Liver (tissue), 9 donors: ENCODE measurements around the gene SDF2L1. TPM values are rescaled to one million over a fixed set of nuclear protein-coding genes. Genes with fewer than 3 reads are reported as not detected.
"Not testable (repeated sequence)": the region's sequence is repeated elsewhere in the genome, so short reads cannot be mapped to it uniquely, and the experiment has no call there.

Experiments
- DNase-seq: peaks from one replicate; pipeline ENCODE4 v3.0.0-alpha.2; 2017; ENCODE audit warnings: low spot score
- H3K27ac ChIP-seq, 2 donors: one replicate each; pipeline ENCODE4 v1.7.0; 2013; ENCODE audit warnings: inconsistent platforms in 2 of 2, low read length in 2 of 2, control low read depth in 1 of 2, low read depth in 1 of 2, mild to moderate bottlenecking in 1 of 2
- H3K27me3 ChIP-seq, 4 donors: one replicate each; pipeline versions ENCODE4 v1.6.1 to v1.7.0; 2013; ENCODE audit warnings: low read length in 3 of 4, inconsistent platforms in 1 of 4, mild to moderate bottlenecking in 1 of 4, moderate library complexity in 1 of 4; ENCODE audit not compliant: control insufficient read depth in 4 of 4, insufficient read depth in 4 of 4
- H3K36me3 ChIP-seq, 4 donors: one replicate each; pipeline versions ENCODE4 v1.6.1 to v1.7.0; 2013; ENCODE audit warnings: low read length in 3 of 4, mild to moderate bottlenecking in 3 of 4, low read depth in 1 of 4, moderate library complexity in 1 of 4; ENCODE audit not compliant: control insufficient read depth in 4 of 4, insufficient read depth in 3 of 4
- H3K4me1 ChIP-seq, 4 donors: one replicate each; pipeline versions ENCODE4 v1.6.1 to v1.7.0; 2013; ENCODE audit warnings: low read length in 3 of 4, mild to moderate bottlenecking in 3 of 4, moderate library complexity in 1 of 4; ENCODE audit not compliant: control insufficient read depth in 4 of 4, insufficient read depth in 4 of 4
- H3K4me3 ChIP-seq, 3 donors: one replicate each; pipeline versions ENCODE4 v1.6.1 to v1.7.0; 2013; ENCODE audit warnings: low read length in 3 of 3, control low read depth in 1 of 3, low read depth in 1 of 3, mild to moderate bottlenecking in 1 of 3
- H3K9ac ChIP-seq, 2 donors: one replicate each; pipeline ENCODE4 v1.7.0; 2013; ENCODE audit warnings: low read length in 2 of 2, mild to moderate bottlenecking in 2 of 2, moderate library complexity in 2 of 2, control low read depth in 1 of 2, low read depth in 1 of 2
- H3K9me3 ChIP-seq, 4 donors: one replicate each; pipeline versions ENCODE4 v1.6.1 to v1.7.0; 2013; ENCODE audit warnings: low read length in 3 of 4; ENCODE audit not compliant: control insufficient read depth in 4 of 4
- CTCF ChIP-seq: fragments of 150-350 bp; IDR thresholded peaks from 2 replicates; pipeline ENCODE4 v1.5.1; 2017; ENCODE audit warnings: improper control_type of control experiment, low read depth, low read length; ENCODE audit not compliant: missing input control
- EGR1 ChIP-seq, 2 donors: IDR thresholded peaks; 2 replicates each; pipeline ENCODE4 v1.6.1; 2016 to 2018; ENCODE audit warnings: antibody characterized with exemption in 2 of 2, low read depth in 2 of 2
- FOXA1 ChIP-seq: IDR thresholded peaks from 2 replicates; pipeline ENCODE4 v1.6.1; 2016; ENCODE audit warnings: antibody characterized with exemption
- HNF4A ChIP-seq, 2 donors: conservative IDR thresholded peaks; 2 replicates each; pipeline ENCODE4 v1.6.1; 2016; ENCODE audit warnings: antibody characterized with exemption in 2 of 2, mild to moderate bottlenecking in 2 of 2
- JUND ChIP-seq, 2 donors: IDR thresholded peaks; 2 replicates each; pipeline ENCODE4 v1.6.1; 2016; ENCODE audit warnings: antibody characterized with exemption in 2 of 2
- MAX ChIP-seq: IDR thresholded peaks from 2 replicates; pipeline ENCODE4 v1.6.1; 2016; ENCODE audit warnings: antibody characterized with exemption
- RAD21 ChIP-seq, 2 donors: IDR thresholded peaks; 2 replicates each; pipeline ENCODE4 v1.6.1; 2016; ENCODE audit warnings: antibody characterized with exemption in 2 of 2, mild to moderate bottlenecking in 2 of 2
- REST ChIP-seq: IDR thresholded peaks from 2 replicates; pipeline ENCODE4 v1.6.1; 2016; ENCODE audit warnings: antibody characterized with exemption, mild to moderate bottlenecking
- SP1 ChIP-seq: IDR thresholded peaks from 2 replicates; pipeline ENCODE4 v1.6.1; 2018; ENCODE audit warnings: antibody characterized with exemption, mild to moderate bottlenecking
- TAF1 ChIP-seq: conservative IDR thresholded peaks from 2 replicates; pipeline ENCODE4 v1.6.1; 2016; ENCODE audit warnings: antibody characterized with exemption, mild to moderate bottlenecking
- WGBS: extraction: QIAGEN DNeasy Blood & Tissue Kit; methylation state at CpG from one replicate; pipeline ENCODE4 v1.1.7; 2013; 5-methylcytosine and 5-hydroxymethylcytosine counted together
- polyA plus RNA-seq, 2 donors: library from polyadenylated mRNA; stranded (reverse) in 1 of 2; unstranded in 1 of 2; fragments of 200-250 nt in 1 of 2; fragments of >200 nt in 1 of 2; fragmentation: Nextera tagmentation in 1 of 2; extraction: Ambion mirVana in 1 of 2; gene quantifications; one replicate each; pipeline versions ENCODE4 v1.2.1 to v1.2.3, GENCODE V29; 2013 to 2015
- total RNA-seq, 2 donors: library from RNA; depleted of rRNA; stranded (reverse); fragments of >200 nt; gene quantifications; one replicate each; pipeline ENCODE4 v1.2.3, GENCODE V29; 2014
- donor health status: healthy.
- donor health status: healthy.
- donor health status: healthy.
- donor health status: healthy.
- donor health status: healthy.

Gene SDF2L1
- total and polyA plus RNA-seq, 4 donors: 36.3 to 173 (median 82.9) TPM

- TF ChIP-seq MAX (no peak), FOXA1 (no peak), SP1 (no peak), JUND (IDR thresholded peaks at IDR 0.05) (no peak), HNF4A (conservative IDR thresholded peaks at IDR 0.05) (no peak)
- Histone ChIP-seq H3K9me3 (no peaks in the 10 kb centered on the region), H3K27ac (no peak overlapping the region), H3K36me3 (peaks cover 3 to 30% (median 20%) of the 10 kb centered on the region in 4 donors), H3K4me1 (no peaks in the 10 kb centered on the region), H3K9ac (no peak overlapping the region), H3K4me3 (no peak overlapping the region), H3K27me3 (no peaks in the 10 kb centered on the region)
- DNase-seq: no peak
- WGBS: 78% methylated on average over 4 of the region's 4 CpGs
Measured at GRCh38 chr22:21615731-21616130, 26.4 kb upstream of the SDF2L1 start.

- not testable (repeated sequence) for H3K4me1 ChIP-seq, H3K4me3 ChIP-seq, H3K9me3 ChIP-seq, DNase-seq, H3K9ac ChIP-seq, H3K27me3 ChIP-seq, H3K27ac ChIP-seq
- 98% methylated on average over 6 of the region's 6 CpGs for WGBS
- peaks cover 5 to 19% (median 8%) of the 10 kb centered on the region in 4 donors for H3K36me3 ChIP-seq
Measured at GRCh38 chr22:21617337-21617736, 24.8 kb upstream of the SDF2L1 start.

- no peak for TF ChIP-seq CTCF
- no peak for TF ChIP-seq RAD21 (IDR thresholded peaks at IDR 0.05)
- no peak for TF ChIP-seq EGR1 (IDR thresholded peaks at IDR 0.05; ENCODE audit: low read depth in 2 of 2)
- no peak for TF ChIP-seq HNF4A (conservative IDR thresholded peaks at IDR 0.05)
- no peak for TF ChIP-seq TAF1
- TF ChIP-seq REST: no peak
- Histone ChIP-seq H3K9me3 (no peaks in the 10 kb centered on the region), H3K27ac (no peak overlapping the region), H3K27me3 (no peaks in the 10 kb centered on the region), H3K4me1 (peaks cover 0 to 19% (median 15%) of the 10 kb centered on the region in 4 donors), H3K4me3 (no peak overlapping the region), H3K36me3 (peaks cover 0 to 8% (median 2%) of the 10 kb centered on the region in 4 donors), H3K9ac (no peak overlapping the region)
- 95% methylated on average over 3 of the region's 3 CpGs for WGBS
- no peak for DNase-seq
Measured at GRCh38 chr22:21621025-21621424, 21.1 kb upstream of the SDF2L1 start.
